Trophoblast cell (in vitro differentiated cells and primary cell): ENCODE results near the gene GTSF1L.

Source experiments
- DNase-seq, 2 donors: peaks; one replicate each; pipeline ENCODE4 v3.0.0-alpha.2; 2016
- H2AFZ ChIP-seq: 2 replicates; pipeline ENCODE4 v1.6.1; 2013; ENCODE audit warnings: low read length, moderate library complexity, mild to moderate bottlenecking; ENCODE audit not compliant: insufficient read depth, poor library complexity
- H2AK5ac ChIP-seq: 2 replicates; pipeline ENCODE4 v1.6.1; 2013; ENCODE audit warnings: mild to moderate bottlenecking, low read length
- H2BK120ac ChIP-seq: 2 replicates; pipeline ENCODE4 v1.6.1; 2013; ENCODE audit warnings: low read length, mild to moderate bottlenecking, moderate library complexity; ENCODE audit not compliant: insufficient read depth, poor library complexity
- H2BK12ac ChIP-seq: 2 replicates; pipeline ENCODE4 v1.6.1; 2013; ENCODE audit warnings: mild to moderate bottlenecking, low read length, moderate library complexity
- H2BK5ac ChIP-seq: 2 replicates; pipeline ENCODE4 v1.6.1; 2013; ENCODE audit warnings: low read length, low read depth, moderate library complexity, mild to moderate bottlenecking; ENCODE audit not compliant: poor library complexity
- H3K14ac ChIP-seq: 2 replicates; pipeline ENCODE4 v1.6.1; 2013; ENCODE audit warnings: mild to moderate bottlenecking, low read length
- H3K18ac ChIP-seq: 2 replicates; pipeline ENCODE4 v1.6.1; 2013; ENCODE audit warnings: mild to moderate bottlenecking, low read length
- H3K23ac ChIP-seq: 2 replicates; pipeline ENCODE4 v1.6.1; 2013; ENCODE audit warnings: low read length
- H3K27ac ChIP-seq: 2 replicates; pipeline ENCODE4 v1.5.1; 2013; ENCODE audit warnings: low read depth, mild to moderate bottlenecking, inconsistent platforms, low read length, moderate library complexity
- H3K27me3 ChIP-seq: 2 replicates; pipeline ENCODE4 v1.6.1; 2013; ENCODE audit warnings: inconsistent platforms, mild to moderate bottlenecking, low read length, moderate library complexity; ENCODE audit not compliant: insufficient read depth
- H3K36me3 ChIP-seq, 2 experiments: 1 replicate in 1 of 2; 2 replicates in 1 of 2; pipeline ENCODE4 v1.6.1; 2013; ENCODE audit warnings: low read length in 2 of 2, mild to moderate bottlenecking in 2 of 2, moderate library complexity in 1 of 2; ENCODE audit not compliant: insufficient read depth in 2 of 2, control insufficient read depth in 1 of 2
- H3K4ac ChIP-seq: 2 replicates; pipeline ENCODE4 v1.6.1; 2013; ENCODE audit warnings: low read depth, mild to moderate bottlenecking, low read length, moderate library complexity
- H3K4me1 ChIP-seq, 2 experiments: 1 replicate in 1 of 2; 2 replicates in 1 of 2; pipeline ENCODE4 v1.6.1; 2013; ENCODE audit warnings: low read length in 2 of 2, mild to moderate bottlenecking in 2 of 2, moderate library complexity in 1 of 2; ENCODE audit not compliant: insufficient read depth in 2 of 2, control insufficient read depth in 1 of 2
- H3K4me2 ChIP-seq: 2 replicates; pipeline ENCODE4 v1.6.1; 2013; ENCODE audit warnings: inconsistent platforms, mild to moderate bottlenecking, low read length, moderate library complexity
- H3K4me3 ChIP-seq: 2 replicates; pipeline ENCODE4 v1.5.1; 2013; ENCODE audit warnings: mild to moderate bottlenecking, low read depth, low read length, inconsistent platforms
- H3K79me1 ChIP-seq: one replicate; pipeline ENCODE4 v1.6.1; 2013; ENCODE audit warnings: low read length
- H3K79me2 ChIP-seq: 2 replicates; pipeline ENCODE4 v1.6.1; 2013; ENCODE audit warnings: low read length, mild to moderate bottlenecking; ENCODE audit not compliant: control insufficient read depth, insufficient read depth, poor library complexity
- H3K9ac ChIP-seq: 2 replicates; pipeline ENCODE4 v1.6.1; 2013; ENCODE audit warnings: mild to moderate bottlenecking, low read length
- H3K9me3 ChIP-seq: 2 replicates; pipeline ENCODE4 v1.6.1; 2013; ENCODE audit warnings: low read depth, mild to moderate bottlenecking, control low read depth, inconsistent platforms, low read length; ENCODE audit not compliant: insufficient read depth
- H4K12ac ChIP-seq: 2 replicates; pipeline ENCODE4 v1.6.1; 2013; ENCODE audit warnings: low read depth, mild to moderate bottlenecking, low read length, moderate library complexity
- H4K8ac ChIP-seq: 2 replicates; pipeline ENCODE4 v1.6.1; 2013; ENCODE audit warnings: low read depth, mild to moderate bottlenecking, low read length, moderate library complexity
- H4K91ac ChIP-seq: one replicate; pipeline ENCODE4 v1.6.1; 2013; ENCODE audit warnings: low read depth, mild to moderate bottlenecking, low read length, moderate library complexity
- WGBS: extraction: QIAGEN DNeasy Blood & Tissue Kit; methylation state at CpG from one replicate; pipeline ENCODE4 v1.1.7; 2013; ENCODE audit warnings: missing lambda C conversion rate; ENCODE audit not compliant: insufficient read length, insufficient coverage; ENCODE audit errors: extremely low coverage; 5-methylcytosine and 5-hydroxymethylcytosine counted together

Gene GTSF1L

DNA sequence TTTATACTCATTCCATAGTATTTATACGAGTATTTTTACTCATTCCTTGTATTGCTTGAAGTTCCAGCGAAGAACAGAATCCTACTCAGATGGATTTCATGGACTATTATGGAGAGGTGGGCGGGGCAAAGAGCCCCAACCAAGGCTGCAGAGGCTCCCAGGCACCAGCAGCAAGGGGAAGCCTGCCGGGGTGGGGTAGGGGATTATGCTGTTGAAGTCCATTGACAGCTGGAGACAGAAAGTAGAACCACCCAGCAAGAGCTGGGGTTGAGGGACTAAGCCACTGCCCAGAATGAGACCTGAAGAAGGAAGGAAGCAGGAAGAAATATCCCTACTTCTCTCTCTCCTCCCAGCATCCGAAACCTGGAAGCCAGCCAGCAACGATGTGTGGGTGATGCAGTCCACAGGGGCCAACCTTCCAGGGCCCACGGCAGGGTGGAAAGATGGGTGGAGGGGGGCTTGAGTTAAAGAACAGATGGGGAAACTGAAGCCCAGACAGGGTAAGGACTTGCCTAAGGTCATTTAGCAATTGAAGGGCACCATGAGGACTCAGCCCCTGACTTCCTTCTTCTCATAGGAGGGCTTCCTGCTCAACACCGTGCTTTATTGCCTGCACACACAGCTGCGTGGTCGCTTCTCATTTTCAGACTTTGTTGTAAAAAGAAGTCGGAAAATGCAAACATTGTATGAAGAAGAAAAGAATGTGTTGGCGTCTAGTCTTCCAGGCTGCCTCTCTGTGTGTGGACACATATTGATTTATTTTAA, 18.3 kb upstream of the GTSF1L start:
- H2BK12ac ChIP-seq, result no peak overlapping the region
- H3K9ac ChIP-seq, result no peak overlapping the region
- no peaks in the 10 kb centered on the region for H3K36me3 ChIP-seq
- H3K18ac ChIP-seq, result no peak overlapping the region
- no peak overlapping the region for H2BK5ac ChIP-seq
- H3K27me3 ChIP-seq, result no peaks in the 10 kb centered on the region
- H2BK120ac ChIP-seq, result no peak overlapping the region
- DNase-seq, result no peak
- H3K27ac ChIP-seq, result no peak overlapping the region
- H3K23ac ChIP-seq, result no peak overlapping the region
- H3K4ac ChIP-seq, result no peak overlapping the region
- no peak overlapping the region for H3K4me2 ChIP-seq
- H3K79me2 ChIP-seq, result no peaks in the 10 kb centered on the region
- H3K9me3 ChIP-seq, result peaks cover 1% of the 10 kb centered on the region
- H3K14ac ChIP-seq, result no peak overlapping the region
- no peak overlapping the region for H4K8ac ChIP-seq
- H4K91ac ChIP-seq, result no peak overlapping the region
- no peak overlapping the region for H4K12ac ChIP-seq
- H3K79me1 ChIP-seq, result no peaks in the 10 kb centered on the region
- no peak overlapping the region for H3K4me3 ChIP-seq
- no peak overlapping the region for H2AFZ ChIP-seq
- WGBS, result no CpG with 5 or more reads among the region's 12 CpGs
- no peaks in the 10 kb centered on the region for H3K4me1 ChIP-seq
- H2AK5ac ChIP-seq, result no peak overlapping the region

DNA sequence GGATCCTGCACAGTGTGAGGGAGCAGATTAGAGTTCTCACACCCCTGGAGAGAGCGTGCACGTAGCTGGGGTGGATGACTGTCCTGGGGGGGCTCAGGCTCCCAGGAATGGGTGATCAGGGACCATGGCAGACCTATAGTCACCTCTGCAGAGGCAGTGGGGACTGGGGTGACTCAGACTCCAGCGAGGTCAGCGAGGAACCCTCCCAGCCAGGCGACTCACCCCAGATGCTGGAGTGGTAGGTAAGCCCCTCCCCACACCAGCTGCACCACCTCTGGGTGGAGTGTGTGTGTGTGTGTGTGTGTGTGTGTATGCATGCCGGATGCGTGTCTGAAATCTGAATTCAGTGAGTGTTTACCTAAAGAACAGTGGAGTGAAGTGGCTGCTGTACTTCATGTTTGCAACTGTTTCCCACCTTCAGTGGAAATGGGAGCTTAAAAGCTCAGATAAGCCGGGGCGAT, 17.4 kb upstream of the GTSF1L start:
- Histone ChIP-seq H3K4me1 (no peaks in the 10 kb centered on the region), H4K12ac (no peak overlapping the region), H2BK120ac (no peak overlapping the region), H2AK5ac (no peak overlapping the region), H3K4me2 (no peak overlapping the region), H3K36me3 (no peaks in the 10 kb centered on the region), H3K79me1 (no peaks in the 10 kb centered on the region), H2BK5ac (no peak overlapping the region), H3K4me3 (no peak overlapping the region), H3K14ac (no peak overlapping the region), H3K23ac (no peak overlapping the region), H3K9ac (no peak overlapping the region), H2BK12ac (no peak overlapping the region), H3K27ac (no peak overlapping the region), H3K4ac (no peak overlapping the region), H3K27me3 (no peaks in the 10 kb centered on the region), H4K8ac (no peak overlapping the region), H4K91ac (no peak overlapping the region), H2AFZ (no peak overlapping the region), H3K9me3 (peaks cover 1% of the 10 kb centered on the region), H3K18ac (no peak overlapping the region), H3K79me2 (no peaks in the 10 kb centered on the region)
- DNase-seq, result no peak
- WGBS, result no CpG with 5 or more reads among the region's 9 CpGs

DNA sequence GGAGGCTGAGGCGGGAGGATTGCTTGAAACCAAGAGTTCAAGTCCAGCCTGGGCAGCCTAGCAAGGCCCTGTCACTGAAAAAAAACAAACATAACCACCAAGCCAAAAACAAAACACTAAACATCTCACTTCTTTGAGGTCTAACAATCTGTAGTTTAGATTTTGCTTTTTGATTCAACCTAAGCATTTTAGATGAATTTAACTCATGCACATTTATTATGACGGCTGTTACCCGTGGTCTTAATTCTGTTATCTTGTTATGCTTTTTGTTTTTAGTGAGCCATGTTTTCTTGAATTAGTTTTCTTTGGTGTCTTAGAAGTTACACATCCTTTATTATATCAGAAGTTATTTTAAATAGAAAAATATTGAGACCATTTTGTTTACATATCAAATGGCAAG, 13.8 kb upstream of the GTSF1L start:
- no peak overlapping the region for H3K14ac ChIP-seq
- H4K12ac ChIP-seq, result no peak overlapping the region
- H3K79me1 ChIP-seq, result no peaks in the 10 kb centered on the region
- no peak overlapping the region for H3K27ac ChIP-seq
- DNase-seq, result no peak
- H2AFZ ChIP-seq, result no peak overlapping the region
- H3K27me3 ChIP-seq, result no peaks in the 10 kb centered on the region
- no peak overlapping the region for H3K23ac ChIP-seq
- no peak overlapping the region for H2BK120ac ChIP-seq
- H4K8ac ChIP-seq, result no peak overlapping the region
- H3K4ac ChIP-seq, result no peak overlapping the region
- H2BK12ac ChIP-seq, result no peak overlapping the region
- H3K36me3 ChIP-seq, result no peaks in the 10 kb centered on the region
- no peaks in the 10 kb centered on the region for H3K79me2 ChIP-seq
- peaks cover 1% of the 10 kb centered on the region for H3K9me3 ChIP-seq
- H2BK5ac ChIP-seq, result no peak overlapping the region
- H3K4me2 ChIP-seq, result no peak overlapping the region
- H3K18ac ChIP-seq, result no peak overlapping the region
- no peak overlapping the region for H4K91ac ChIP-seq
- no peak overlapping the region for H3K9ac ChIP-seq
- H3K4me3 ChIP-seq, result no peak overlapping the region
- H3K4me1 ChIP-seq, result no peaks in the 10 kb centered on the region
- no peak overlapping the region for H2AK5ac ChIP-seq
- WGBS, result no CpG with 5 or more reads among the region's 3 CpGs

DNA sequence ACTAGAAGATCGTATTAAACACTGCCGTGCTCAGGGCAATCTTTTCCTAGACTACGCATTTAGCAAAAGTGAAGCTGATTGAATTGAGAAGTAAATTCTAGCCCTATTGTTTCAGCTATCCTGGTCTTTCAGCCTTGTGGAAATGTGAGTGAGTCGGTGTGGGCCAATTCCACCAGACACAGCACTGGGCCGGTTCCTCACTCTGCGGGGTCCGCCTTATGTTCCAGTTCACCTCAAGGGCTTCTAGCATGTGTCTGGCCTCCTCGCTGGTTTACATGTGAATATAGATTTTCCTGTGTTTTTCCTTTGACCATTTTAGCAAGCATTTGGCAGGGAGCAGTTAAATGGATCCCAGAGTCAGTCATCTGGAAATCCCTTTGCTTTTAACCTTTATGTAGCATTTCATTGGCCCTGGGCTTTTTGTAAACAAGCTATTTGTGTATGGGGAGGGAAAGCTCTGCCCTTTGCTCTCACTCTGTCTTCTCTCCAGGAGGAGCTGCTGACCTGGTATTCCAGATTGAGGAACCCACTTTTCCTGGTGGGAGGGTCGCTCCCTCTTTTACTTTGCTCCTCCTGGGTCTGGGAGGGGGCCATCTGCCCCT, 12.4 kb upstream of the GTSF1L start:
- H3K9ac ChIP-seq, result no peak overlapping the region
- no peak overlapping the region for H2AK5ac ChIP-seq
- H3K27ac ChIP-seq, result no peak overlapping the region
- H4K8ac ChIP-seq, result no peak overlapping the region
- H3K36me3 ChIP-seq, result no peaks in the 10 kb centered on the region
- no peak overlapping the region for H3K23ac ChIP-seq
- H4K91ac ChIP-seq, result no peak overlapping the region
- H3K79me1 ChIP-seq, result no peaks in the 10 kb centered on the region
- no peak overlapping the region for H3K4me2 ChIP-seq
- H3K4ac ChIP-seq, result no peak overlapping the region
- no peaks in the 10 kb centered on the region for H3K27me3 ChIP-seq
- H4K12ac ChIP-seq, result no peak overlapping the region
- no peak for DNase-seq
- no peaks in the 10 kb centered on the region for H3K79me2 ChIP-seq
- H2BK12ac ChIP-seq, result no peak overlapping the region
- no peak overlapping the region for H2BK120ac ChIP-seq
- no CpG with 5 or more reads among the region's 9 CpGs for WGBS
- H3K14ac ChIP-seq, result no peak overlapping the region
- H2BK5ac ChIP-seq, result no peak overlapping the region
- H3K4me3 ChIP-seq, result no peak overlapping the region
- H3K18ac ChIP-seq, result no peak overlapping the region
- peaks cover 1% of the 10 kb centered on the region for H3K9me3 ChIP-seq
- H3K4me1 ChIP-seq, result no peaks in the 10 kb centered on the region
- no peak overlapping the region for H2AFZ ChIP-seq
